GM23248 (cell line): ENCODE data around the gene LOXL4. TPM values are rescaled to one million over a fixed set of nuclear protein-coding genes. Genes with fewer than 3 reads are reported as not detected.
A peak's percentile ranks its signal among the peaks of the same experiment; 100 is the strongest.

ENCODE experiments used
- DNase-seq: peaks from one replicate; pipeline ENCODE4 v3.0.0-alpha.2; 2015
- H2AFZ ChIP-seq: fragments of 200-600 bp; sonication (generic); 2 replicates; pipeline ENCODE4 v1.6.1; 2016; ENCODE audit warnings: antibody characterized with exemption
- H3F3A ChIP-seq: fragments of 200-600 bp; sonication (generic); 2 replicates; pipeline ENCODE4 v1.6.1; 2016; ENCODE audit warnings: mild to moderate bottlenecking, antibody characterized with exemption, mixed run types; ENCODE audit not compliant: insufficient read depth
- H3K27ac ChIP-seq: fragments of 200-600 bp; sonication (generic); 2 replicates; pipeline ENCODE4 v1.5.1; 2016; ENCODE audit warnings: mild to moderate bottlenecking
- H3K27me3 ChIP-seq: fragments of 200-600 bp; sonication (generic); replicated peaks from 2 replicates; pipeline ENCODE4 v1.6.1; 2016; ENCODE audit warnings: mild to moderate bottlenecking; ENCODE audit not compliant: insufficient read depth
- H3K36me3 ChIP-seq: fragments of 200-600 bp; sonication (generic); 2 replicates; pipeline ENCODE4 v1.6.1; 2016; ENCODE audit warnings: low read depth, mild to moderate bottlenecking
- H3K4me1 ChIP-seq: fragments of 200-600 bp; sonication (generic); 2 replicates; pipeline ENCODE4 v1.6.1; 2016; ENCODE audit warnings: mild to moderate bottlenecking; ENCODE audit not compliant: insufficient read depth
- H3K4me2 ChIP-seq: fragments of 200-600 bp; sonication (generic); one replicate; pipeline ENCODE4 v1.6.1; 2016; ENCODE audit warnings: mild to moderate bottlenecking; ENCODE audit not compliant: unreplicated experiment
- H3K4me3 ChIP-seq: fragments of 200-600 bp; sonication (generic); 2 replicates; pipeline ENCODE4 v1.5.1; 2016; ENCODE audit warnings: mild to moderate bottlenecking
- H3K79me2 ChIP-seq: fragments of 200-600 bp; sonication (generic); 2 replicates; pipeline ENCODE4 v1.6.1; 2016; ENCODE audit warnings: mild to moderate bottlenecking; ENCODE audit not compliant: insufficient read depth
- H3K9ac ChIP-seq: fragments of 200-600 bp; sonication (generic); 2 replicates; pipeline ENCODE4 v1.6.1; 2016; ENCODE audit warnings: mild to moderate bottlenecking
- H3K9me2 ChIP-seq: fragments of 200-600 bp; sonication (generic); 2 replicates; pipeline ENCODE4 v1.6.1; 2016; ENCODE audit warnings: mixed run types, mild to moderate bottlenecking, moderate library complexity; ENCODE audit not compliant: insufficient read depth
- H3K9me3 ChIP-seq: fragments of 200-600 bp; sonication (generic); one replicate; pipeline ENCODE4 v1.6.1; 2017; ENCODE audit warnings: low read depth
- H4K20me1 ChIP-seq: fragments of 200-600 bp; sonication (generic); 2 replicates; pipeline ENCODE4 v1.6.0; 2016; ENCODE audit not compliant: insufficient read depth
- EZH2 ChIP-seq: fragments of 200-600 bp; sonication (generic); IDR thresholded peaks from 2 replicates; pipeline ENCODE4 v1.6.1; 2018; ENCODE audit warnings: antibody characterized with exemption, mild to moderate bottlenecking; ENCODE audit not compliant: insufficient read depth, poor library complexity, severe bottlenecking
- EZH2phosphoT487 ChIP-seq: fragments of 200-600 bp; sonication (generic); IDR thresholded peaks from 2 replicates; pipeline ENCODE4 v1.6.1; 2018; ENCODE audit warnings: antibody characterized with exemption, moderate library complexity, mild to moderate bottlenecking, low read depth; ENCODE audit not compliant: insufficient read depth
- WGBS, 2 experiments: methylation state at CpG; one replicate each; pipeline ENCODE4 v1.1.6; 2015 to 2017; ENCODE audit warnings: low lambda C conversion rate in 2 of 2, low coverage in 1 of 2; ENCODE audit errors: missing lambda C conversion rate in 2 of 2; 5-methylcytosine and 5-hydroxymethylcytosine counted together
- in situ Hi-C: fragments of 300-500 bp; cut with MboI; formaldehyde crosslinking; loops from 2 replicates; pipeline ENCODE4 v1.15.0; 2020
- polyA plus RNA-seq: library from polyadenylated mRNA; unstranded; fragments of >200 nt; fragmentation: Nextera tagmentation; extraction: Ambion mirVana; gene quantifications from 2 replicates; pipeline ENCODE4 v1.2.1, GENCODE V29; 2016
- total RNA-seq: library from RNA; depleted of rRNA; stranded (reverse); fragments of >200 nt; shearing (Covaris generic); gene quantifications from 2 replicates; pipeline ENCODE4 v1.2.3, GENCODE V29; 2014

LOXL4 gene
- total and polyA plus RNA-seq, 2 experiments from 2014 or later: 319 to 496 TPM

GRCh38 chr10:98259606-98260315 lies 8.2 kb downstream of the LOXL4 start:
- Histone ChIP-seq H3K79me2 (no peaks in the 10 kb centered on the region), H3K27ac (peak overlapping the region; percentile 25; the same call in 1 of the 2 replicates), H3K9ac (no peak overlapping the region), H3K9me3 (no peaks in the 10 kb centered on the region), H4K20me1 (no peaks in the 10 kb centered on the region), H3F3A (peaks cover 64% of the 10 kb centered on the region), H3K27me3 (no peaks in the 10 kb centered on the region), H2AFZ (no peak overlapping the region), H3K9me2 (no peaks in the 10 kb centered on the region), H3K4me2 (no peak overlapping the region), H3K36me3 (peaks cover 26% of the 10 kb centered on the region; the same call in 1 of the 2 replicates), H3K4me3 (no peak overlapping the region), H3K4me1 (peaks cover 6% of the 10 kb centered on the region; the same call in 1 of the 2 replicates)
- 52% methylated on average over 14 of the region's 14 CpGs for WGBS, 2 experiments
- in situ Hi-C loops: no loop called here
- peak; percentile 67 for DNase-seq
- TF ChIP-seq EZH2phosphoT487: no peak
- TF ChIP-seq EZH2: no peak

GRCh38 chr10:98258683-98259454 lies 9.1 kb downstream of the LOXL4 start:
- WGBS, 2 experiments: 77 to 84% methylated on average over 13 of the region's 13 CpGs
- in situ Hi-C loops: no loop called here
- Histone ChIP-seq H3K36me3 (peaks cover 32% of the 10 kb centered on the region; the same call in 1 of the 2 replicates), H2AFZ (no peak overlapping the region), H3K4me3 (no peak overlapping the region), H4K20me1 (no peaks in the 10 kb centered on the region), H3K27me3 (no peaks in the 10 kb centered on the region), H3F3A (peaks cover 70% of the 10 kb centered on the region), H3K9me2 (no peaks in the 10 kb centered on the region), H3K4me1 (peaks cover 6% of the 10 kb centered on the region; the same call in 1 of the 2 replicates), H3K9me3 (no peaks in the 10 kb centered on the region), H3K4me2 (no peak overlapping the region), H3K9ac (no peak overlapping the region), H3K27ac (no peak overlapping the region), H3K79me2 (no peaks in the 10 kb centered on the region)
- TF ChIP-seq EZH2phosphoT487 (no peak), EZH2 (no peak)
- DNase-seq: peak; percentile 43

- Histone ChIP-seq H2AFZ (no peak overlapping the region), H3K4me2 (no peak overlapping the region), H3F3A (peaks cover 78% of the 10 kb centered on the region), H4K20me1 (no peaks in the 10 kb centered on the region), H3K27me3 (no peaks in the 10 kb centered on the region), H3K36me3 (peaks cover 39% of the 10 kb centered on the region; the same call in 1 of the 2 replicates), H3K9me3 (no peaks in the 10 kb centered on the region), H3K4me3 (no peak overlapping the region), H3K27ac (no peak overlapping the region), H3K9ac (no peak overlapping the region), H3K79me2 (no peaks in the 10 kb centered on the region), H3K4me1 (peaks cover 6% of the 10 kb centered on the region; the same call in 1 of the 2 replicates), H3K9me2 (no peaks in the 10 kb centered on the region)
- no peak for TF ChIP-seq EZH2
- DNase-seq: no peak
- in situ Hi-C loops: no loop called here
- 90% methylated on average over 16 of the region's 16 CpGs for WGBS, 2 experiments
Observed at GRCh38 chr10:98257961-98258360, 10.0 kb downstream of the LOXL4 start.

DNA sequence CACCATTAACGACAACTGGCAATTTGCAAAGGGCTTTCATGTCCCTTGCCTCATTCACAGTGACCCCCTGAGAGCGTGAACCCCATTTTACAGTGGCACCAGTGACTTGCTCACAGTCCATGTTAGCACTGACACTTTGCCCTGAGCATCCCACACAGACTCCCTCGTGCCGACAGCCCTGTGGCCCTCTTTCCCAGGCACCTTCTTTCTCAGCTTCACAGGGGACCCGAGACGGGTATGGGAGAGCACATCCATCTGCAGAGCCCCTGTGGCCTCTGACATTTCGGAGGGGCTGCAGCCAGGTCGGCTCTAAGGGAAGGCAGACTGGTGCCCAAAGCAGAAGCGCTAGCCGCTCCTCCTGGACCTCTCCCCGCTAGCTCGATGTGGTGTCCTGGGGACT lies 10.8 kb downstream of the LOXL4 start:
- Histone ChIP-seq H3K4me2 (no peak overlapping the region), H3K4me1 (peaks cover 6% of the 10 kb centered on the region; the same call in 1 of the 2 replicates), H3K36me3 (peaks cover 44% of the 10 kb centered on the region; the same call in 1 of the 2 replicates), H3K9me2 (no peaks in the 10 kb centered on the region), H3K27ac (no peak overlapping the region), H3F3A (peaks cover 80% of the 10 kb centered on the region), H3K79me2 (no peaks in the 10 kb centered on the region), H2AFZ (no peak overlapping the region), H3K9me3 (no peaks in the 10 kb centered on the region), H3K27me3 (no peaks in the 10 kb centered on the region), H3K4me3 (no peak overlapping the region), H4K20me1 (no peaks in the 10 kb centered on the region), H3K9ac (no peak overlapping the region)
- TF ChIP-seq EZH2 (no peak), EZH2phosphoT487 (no peak)
- no peak for DNase-seq
- in situ Hi-C loops: no loop called here
- 83 to 92% methylated on average over 12 of the region's 12 CpGs for WGBS, 2 experiments
